Cortex of kidney (tissue), 1 donor: ENCODE data around the gene TMEM150A.
"Not testable (repeated sequence)": the region's sequence is repeated elsewhere in the genome, so short reads cannot be mapped to it uniquely, and the experiment has no call there.

Source experiments
- DNase-seq: peaks from one replicate; lab custom pipeline; 2025; lab: John Stamatoyannopoulos, UW

Gene TMEM150A

DNA sequence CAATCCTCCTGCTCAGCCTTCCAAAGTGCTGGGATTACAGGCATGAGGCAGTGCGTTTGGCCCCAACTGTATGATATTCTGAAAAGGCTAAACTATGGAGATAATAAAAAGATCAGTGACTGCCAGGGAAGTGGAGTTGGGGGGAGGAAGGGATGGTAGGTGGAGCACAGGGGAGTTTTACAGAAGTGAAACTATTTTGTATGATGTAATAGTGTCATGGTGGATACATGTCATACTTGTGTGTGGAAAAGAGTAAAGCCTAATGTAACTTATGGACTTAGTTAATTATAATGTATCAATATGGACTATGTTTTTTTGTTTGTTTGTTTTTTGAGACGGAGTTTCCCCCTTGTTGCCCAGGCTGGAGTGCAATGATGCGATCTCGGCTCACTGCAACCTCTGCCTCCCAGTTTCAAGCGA lies 38.3 kb downstream of the TMEM150A start:
- no peak for DNase-seq

DNA sequence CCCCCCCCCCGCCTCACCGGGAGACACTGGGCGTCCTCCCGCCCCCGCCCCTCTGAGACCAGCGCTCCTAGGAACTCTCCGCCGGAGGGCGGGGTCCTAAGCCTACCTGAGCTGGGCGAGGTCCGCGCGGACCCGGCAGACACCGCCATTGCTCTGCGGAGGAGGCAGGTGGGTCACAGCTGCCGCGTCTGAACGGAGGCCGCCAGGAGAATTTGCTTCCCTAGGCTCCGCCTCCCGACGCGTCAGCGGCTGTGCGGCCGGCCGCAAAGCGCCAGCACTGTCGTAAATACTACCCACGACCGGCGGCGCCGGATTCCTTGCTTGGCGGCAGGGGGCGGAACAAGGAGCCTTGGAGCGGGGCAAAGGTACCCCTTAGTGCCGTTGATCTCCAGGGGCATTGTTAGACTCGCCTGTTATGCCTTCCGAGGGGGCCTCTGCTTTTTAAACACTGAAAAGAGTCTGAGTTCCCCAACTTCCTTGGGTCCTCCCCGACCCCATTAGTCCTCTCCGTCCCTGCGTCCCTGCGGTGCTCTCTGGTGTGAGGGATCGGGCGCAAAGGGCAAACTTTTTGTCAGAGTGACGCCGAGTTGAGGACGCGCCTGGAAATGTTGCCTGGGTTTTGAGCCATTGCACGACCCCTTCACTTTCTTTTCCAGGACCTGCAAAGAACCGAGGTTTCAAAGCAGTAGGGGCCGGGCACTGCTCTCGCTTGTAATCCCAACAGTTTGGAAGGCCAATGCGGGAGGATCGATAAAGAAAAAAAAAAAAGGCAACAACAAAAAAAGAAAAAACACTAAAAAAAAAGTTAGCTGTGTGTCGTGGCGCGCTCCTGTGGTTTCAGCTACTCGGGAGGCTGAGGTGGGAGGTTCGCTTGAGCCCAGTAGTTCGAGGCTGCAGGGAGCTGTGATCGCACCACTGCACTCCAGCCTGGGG lies 41.0 kb downstream of the TMEM150A start, which contains the start of gene GGCX:
GGCX (minus strand) TSS at position 214 of the 933 bp plus-strand sequence; CDS start at position 149, 65 bp downstream.
- DNase-seq = no peak

DNA sequence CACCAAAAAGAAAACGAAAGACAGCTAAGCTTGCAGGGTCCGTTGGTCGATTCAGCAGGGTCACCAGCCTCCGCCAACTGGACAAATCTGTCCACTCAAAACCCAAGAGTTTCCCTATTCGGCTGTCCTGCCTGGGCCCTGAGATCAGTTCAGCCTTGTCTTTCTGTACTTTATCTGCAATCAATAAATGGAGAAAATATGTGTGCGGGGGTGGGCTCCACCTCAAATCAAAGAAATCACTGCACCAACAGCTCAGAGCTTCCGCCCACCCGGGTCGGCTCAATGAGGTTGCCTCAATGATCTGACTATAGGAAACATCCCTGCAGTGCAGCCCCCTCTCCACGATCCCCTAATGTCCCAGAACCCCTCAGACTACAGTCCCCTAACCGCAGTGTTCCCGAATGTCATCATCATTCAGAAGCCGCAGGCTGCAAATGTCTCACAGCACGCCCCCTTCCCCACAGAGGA lies 41.7 kb downstream of the TMEM150A start:
- DNase-seq = no peak

DNA sequence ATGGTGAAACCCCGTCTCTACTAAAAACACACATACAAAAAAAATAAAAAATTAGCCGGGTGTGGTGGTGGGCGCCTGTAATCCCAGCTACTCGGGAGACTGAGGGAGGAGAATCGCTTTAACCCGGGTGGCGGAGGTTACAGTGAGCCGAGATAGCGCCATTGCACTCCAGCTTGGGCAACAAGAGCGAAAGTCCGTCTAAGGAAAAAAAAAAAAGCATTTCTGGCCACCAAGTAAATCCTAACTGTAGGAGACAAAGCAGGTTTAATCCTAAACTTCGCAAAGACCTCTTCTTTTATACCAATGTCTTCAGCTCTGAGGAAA lies 42.1 kb downstream of the TMEM150A start:
- not testable (repeated sequence) for DNase-seq

DNA sequence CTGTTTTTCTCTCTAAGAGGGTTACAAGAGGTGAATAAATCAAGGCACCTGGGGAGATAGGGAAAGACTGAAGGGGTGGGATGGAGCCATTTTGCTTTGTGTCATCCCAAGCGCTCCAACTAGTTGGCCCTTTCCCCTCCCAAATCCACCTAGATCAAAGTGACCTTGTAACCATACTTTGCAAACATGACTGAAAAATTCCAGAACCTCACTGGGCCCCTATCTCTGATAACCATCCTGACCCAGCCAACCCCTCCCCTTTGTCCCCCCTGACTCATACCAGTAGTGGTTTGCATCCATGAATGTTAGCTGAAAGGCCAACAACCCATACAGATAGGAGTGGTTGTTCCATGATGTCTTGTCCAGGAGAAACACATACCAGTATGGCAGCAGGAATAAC lies 44.3 kb downstream of the TMEM150A start:
- no peak for DNase-seq

DNA sequence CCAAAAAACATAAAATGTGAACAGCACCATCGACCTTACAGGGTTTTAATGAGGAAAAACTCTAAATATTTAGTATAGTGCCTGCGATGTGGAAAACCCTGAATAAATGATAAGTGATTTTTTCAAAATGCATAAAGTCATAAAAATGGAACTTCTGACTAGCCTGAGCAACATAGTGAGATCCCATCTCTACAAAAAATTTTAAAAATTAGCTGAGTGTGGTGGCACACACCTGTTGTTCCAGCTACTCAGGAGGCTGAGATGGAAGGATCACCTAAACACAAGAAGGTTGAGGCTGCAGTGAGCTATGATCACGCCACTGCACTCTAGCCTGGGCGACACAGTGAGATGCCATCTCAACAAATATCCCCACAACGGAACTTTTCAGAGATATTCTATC lies 45.4 kb downstream of the TMEM150A start:
- no peak for DNase-seq

DNA sequence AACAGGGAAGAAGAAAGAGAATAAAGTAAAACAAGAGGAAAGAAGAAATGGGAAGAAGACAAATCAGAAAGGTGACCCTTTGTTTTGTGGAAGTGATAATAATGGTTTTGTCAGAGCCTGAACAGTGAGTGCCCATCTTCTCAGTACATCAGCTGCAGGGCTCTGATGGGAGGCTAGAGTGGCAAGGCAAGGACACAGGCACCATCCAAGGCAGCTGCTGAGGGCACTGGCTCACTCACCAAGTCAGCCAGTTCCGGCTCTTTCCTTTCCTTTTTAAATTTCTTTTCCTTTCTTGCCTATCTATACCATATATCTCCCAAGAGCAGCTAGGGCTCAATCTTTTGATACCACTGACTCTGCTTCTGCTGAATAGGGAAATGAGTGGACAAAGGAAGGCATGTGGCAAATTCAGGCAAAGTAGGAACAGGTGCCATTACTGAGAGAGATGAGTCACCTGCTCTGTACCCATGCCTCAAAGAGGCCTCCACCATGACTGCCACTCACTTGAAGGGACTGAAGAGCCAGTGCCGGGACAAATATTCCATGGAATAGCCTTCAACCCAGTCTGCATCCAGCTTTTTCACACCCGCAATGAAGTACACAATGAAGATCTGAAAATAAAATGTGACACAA lies 47.4 kb downstream of the TMEM150A start:
- no peak for DNase-seq

DNA sequence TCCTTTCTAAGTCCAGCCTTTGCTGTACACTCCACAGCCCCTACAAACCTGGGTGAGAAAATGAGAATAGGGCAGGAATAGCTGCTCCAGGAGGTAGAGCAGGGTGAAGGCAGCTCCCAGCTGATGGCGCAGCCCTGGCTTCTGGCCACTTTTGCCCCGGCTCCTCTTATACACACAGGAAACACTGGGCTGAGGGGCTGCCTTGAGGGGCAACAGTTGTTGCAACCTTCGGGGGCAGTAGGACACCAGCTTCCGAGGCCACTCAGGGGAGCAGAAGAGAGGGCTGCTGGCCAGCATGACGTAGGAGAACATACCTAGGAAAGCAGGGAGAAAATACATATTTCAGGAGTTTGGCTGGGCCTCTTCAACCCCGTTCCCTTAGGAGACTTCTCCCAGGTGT lies 49.3 kb downstream of the TMEM150A start:
- DNase-seq = no peak

DNA sequence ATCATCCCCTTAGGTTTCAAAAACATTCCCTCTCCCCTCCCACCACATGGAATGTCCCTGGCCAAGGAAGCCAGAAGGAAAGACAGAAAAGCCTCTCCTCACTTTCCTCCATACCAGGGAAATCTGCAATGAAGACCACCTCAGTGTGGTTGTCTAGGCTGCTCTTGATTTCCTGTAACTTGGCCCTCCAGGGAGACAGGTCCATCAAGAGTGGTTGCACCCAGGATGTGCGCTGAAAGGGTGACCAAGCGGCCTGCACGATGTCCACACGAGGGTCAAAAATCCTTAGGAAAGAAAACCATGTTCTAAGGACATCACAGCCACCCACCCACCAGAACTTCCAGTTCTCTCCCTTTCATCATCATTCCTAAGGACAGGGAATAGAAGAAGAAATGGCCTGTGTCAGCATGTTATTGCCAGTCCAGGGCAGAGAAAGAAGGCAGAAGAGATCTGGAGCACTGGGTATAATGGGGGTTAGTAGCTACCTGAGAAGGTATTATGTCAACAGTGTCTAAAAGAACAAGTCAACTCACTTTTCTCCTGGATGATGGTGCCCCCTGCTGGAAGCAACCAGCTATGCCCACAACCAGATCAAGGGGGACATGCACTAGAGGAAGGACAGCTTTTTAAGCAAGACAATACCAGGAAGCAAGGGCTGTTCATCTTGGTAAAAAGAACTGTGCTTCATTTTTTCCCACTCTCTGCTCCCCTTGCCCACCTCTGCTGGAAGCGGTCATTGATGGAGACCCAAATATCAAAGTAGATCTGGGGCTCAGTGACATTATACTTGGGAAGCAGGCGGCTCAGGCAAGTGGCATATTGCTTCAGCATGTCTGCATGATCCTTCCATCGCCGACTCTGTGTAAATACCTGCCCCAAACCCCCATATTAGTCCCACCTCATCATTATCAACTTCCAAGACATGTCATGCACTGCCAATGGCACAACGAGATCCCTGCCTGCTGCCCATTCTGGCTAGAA lies 50.5 kb downstream of the TMEM150A start:
- DNase-seq = no peak

DNA sequence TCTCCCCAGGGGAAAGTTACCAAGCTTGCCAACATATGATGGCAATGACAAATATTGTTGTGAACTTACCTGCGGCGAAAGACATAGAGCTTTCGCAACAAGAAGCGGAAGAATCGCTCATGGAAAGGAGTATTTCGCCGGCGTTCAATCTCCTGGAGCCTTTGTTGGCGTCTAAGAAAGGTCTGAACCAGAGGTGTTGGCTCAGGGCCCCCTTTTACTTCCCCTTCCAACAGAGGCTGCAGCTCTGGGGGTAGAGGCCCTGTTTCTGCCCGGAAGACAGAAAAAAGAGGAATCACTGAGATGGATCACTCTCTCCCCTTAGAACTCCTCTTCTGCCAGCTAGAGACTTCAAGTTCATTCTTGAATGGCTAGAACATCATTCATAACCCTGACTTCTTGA lies 52.0 kb downstream of the TMEM150A start:
- no peak for DNase-seq

DNA sequence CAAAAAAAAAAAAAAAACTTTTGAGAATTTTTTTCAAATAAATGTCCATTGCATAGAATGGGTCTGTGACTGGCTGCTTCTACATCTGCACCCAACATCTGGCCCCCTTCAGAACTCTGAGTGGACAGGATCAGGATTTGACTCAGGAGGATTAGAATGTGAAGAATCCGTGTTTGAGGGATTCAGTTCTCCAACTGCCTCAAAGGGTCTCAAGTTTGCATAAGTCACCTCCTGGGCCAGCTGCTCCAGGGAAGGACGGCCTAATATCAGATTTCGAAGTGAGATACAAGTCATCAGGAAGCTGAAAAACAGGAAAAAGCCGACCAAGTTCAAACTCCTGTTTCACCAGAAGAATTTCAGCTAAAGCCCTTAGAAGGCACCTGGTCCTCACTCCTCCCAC lies 52.7 kb downstream of the TMEM150A start:
- no peak for DNase-seq

DNA sequence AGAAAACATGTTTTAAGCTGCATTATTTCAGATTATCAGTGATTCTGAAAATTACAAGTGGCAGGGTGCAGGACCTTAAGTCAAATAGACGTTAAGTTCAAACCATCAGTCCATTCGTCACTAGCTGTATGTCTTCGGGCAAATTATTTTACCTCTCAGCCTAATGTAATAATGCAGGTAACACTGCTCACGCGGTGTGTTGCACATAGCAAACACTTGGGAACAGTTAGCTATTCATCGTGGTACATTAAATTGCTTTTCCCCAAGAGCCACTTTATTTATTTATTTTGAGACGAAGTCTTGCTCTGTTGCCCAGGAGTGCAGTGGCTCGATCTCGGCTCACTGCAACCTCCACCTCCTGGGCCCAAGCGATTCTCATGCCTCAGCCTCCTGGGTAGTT lies 53.4 kb downstream of the TMEM150A start:
- DNase-seq = no peak

DNA sequence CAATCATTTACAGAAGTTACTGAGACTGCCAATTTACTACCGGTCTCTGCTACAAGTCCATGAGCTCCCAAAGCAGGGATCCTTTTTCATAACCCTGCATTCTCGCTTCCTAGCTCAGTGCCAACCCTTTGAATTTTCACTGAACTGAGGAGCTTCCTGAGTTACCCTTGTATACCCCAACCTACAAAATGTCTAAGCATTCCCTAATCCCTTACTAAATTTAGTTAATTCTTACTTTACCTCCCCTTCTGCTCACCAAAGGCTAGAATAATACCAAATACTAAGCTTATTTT lies 53.9 kb downstream of the TMEM150A start:
- DNase-seq = no peak
